Measurements from ENCODE around the gene HMSD.

The HMSD gene

DNA sequence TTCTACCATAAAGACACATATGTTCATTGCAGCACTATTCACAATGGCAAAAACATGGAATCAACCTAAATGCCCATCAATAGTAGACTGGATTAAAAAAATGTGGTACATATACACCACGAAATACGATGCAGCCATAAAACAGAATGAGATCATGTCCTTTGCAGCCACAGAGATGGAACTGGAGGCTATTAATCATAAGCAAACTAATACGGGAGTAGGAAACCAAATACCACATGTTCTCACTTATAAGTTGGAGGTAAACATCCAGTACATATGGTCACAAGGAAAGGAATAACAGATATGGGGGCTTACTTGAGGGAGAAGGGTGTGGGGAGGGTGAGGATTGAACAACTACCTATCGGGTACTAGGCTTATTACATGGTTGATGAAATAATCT lies 7.7 kb downstream of the HMSD start:
- no peak for DNase-seq (ENCODE audit: low read depth in 2 of 2)

DNA sequence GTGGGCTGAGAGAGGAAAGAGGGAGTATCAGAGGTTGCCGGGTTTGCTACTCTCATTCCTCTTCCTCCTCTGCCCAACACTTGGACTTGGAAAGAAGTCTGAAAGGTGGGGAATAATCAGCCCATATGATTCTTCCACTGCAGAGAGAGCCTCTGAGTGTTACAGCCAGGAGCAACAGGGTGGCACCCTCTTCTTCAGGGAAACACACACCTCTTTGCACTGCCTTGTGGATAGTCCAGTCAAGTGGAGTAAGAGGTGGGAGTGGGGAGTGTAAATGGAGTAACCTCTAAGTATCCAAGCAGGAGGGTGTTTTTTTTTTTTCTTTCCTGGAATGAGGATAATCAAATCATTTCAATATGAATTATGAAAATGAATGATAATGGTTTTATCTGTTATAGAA lies 11.8 kb downstream of the HMSD start:
- no peak for DNase-seq (ENCODE audit: low read depth in 2 of 2)

DNA sequence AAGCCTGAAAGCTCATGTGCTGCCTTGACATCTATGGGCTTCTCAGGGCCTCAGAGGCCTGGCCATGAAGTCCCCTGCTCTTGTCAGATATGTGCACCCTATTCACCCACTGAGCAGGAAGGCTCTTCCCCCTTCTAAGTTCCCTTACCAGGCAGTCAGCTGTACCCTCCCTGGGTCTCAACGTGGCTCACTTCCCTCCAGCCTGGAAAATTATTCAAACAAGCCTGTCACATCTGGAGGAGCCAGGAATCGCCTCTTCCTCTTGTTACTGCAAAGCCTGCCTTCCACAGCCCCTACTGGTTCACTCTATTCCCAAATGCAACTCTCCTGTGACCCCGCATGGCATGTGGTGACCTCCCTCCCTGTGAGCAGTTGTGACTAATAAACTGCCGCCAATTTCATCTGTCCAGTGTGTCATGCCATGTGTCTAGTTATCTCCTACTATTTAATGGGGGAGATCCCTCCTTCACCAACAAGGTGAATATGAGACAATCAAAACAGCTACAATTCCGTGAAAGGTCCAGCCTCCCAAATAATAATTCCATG lies 12.4 kb downstream of the HMSD start:
- no peak for DNase-seq (ENCODE audit: low read depth in 2 of 2)

DNA sequence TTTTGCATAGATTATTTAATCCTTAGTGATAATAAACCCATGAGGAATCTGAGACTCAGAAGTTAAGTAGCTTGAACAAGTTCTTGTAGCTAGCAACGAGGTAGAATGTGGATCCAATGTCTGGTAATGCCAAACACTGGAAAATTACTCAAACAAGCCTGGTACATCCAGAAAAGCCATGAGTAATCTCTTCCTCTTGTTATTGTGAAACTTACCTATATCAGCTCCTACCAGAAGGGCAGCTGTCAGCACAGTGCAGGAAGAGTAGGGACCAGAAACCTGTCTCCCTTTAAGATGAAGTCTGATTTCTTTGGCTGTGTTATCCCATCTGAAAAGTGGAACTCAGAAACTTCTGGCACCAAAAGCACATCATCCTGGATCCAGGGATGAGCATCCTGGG lies 13.0 kb downstream of the HMSD start:
- DNase-seq (ENCODE audit: low read depth in 2 of 2), result no peak

DNA sequence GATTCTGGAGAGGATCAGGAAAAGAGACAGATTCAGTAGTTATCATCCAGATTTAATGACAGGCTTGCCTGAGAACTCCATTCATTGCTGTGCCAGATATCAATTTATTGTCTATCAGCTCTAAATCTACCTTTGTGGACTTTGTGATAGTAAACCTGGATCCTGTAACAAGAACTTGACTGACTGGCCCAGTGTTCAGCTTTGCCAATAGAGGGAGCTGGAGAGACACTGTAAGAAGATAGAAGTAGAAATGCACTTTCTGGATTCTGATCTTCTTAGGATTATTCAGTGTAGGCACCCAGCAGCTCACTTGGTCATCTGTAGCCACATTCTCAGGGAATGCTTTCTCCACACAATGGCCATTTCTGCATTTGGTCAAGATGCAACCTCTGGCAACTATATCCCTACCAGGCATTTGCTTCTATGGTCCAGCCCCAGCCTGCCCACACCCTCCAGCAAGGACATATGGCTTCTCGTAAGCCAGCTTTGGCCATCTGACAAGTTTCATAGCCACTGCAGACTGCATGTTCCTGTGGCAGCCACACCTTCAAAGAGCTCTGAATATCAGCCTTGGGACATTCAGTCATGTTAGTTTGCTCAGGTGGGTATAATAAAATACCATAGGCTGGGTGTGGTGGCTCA lies 14.6 kb downstream of the HMSD start:
- no peak for DNase-seq (ENCODE audit: low read depth in 2 of 2)

DNA sequence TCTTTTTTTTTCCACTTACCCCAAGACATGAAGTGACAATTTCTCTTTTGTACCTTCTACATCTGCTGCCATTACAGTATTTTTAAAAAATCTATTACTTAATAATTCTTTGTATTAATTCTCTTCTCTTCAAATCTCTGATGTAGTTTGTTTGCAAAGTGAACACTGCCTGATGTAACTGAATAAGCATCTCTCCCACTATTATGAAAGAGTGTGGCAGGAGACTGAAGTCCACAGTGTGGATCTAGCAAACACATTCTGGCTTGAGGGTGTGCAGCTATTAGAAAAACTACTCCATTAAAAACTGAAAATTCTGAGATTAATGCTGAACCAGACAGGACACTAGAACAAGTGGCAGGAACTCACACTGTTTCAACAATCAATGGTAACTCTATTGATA lies 15.8 kb downstream of the HMSD start:
- no peak for DNase-seq (ENCODE audit: low read depth in 2 of 2)

DNA sequence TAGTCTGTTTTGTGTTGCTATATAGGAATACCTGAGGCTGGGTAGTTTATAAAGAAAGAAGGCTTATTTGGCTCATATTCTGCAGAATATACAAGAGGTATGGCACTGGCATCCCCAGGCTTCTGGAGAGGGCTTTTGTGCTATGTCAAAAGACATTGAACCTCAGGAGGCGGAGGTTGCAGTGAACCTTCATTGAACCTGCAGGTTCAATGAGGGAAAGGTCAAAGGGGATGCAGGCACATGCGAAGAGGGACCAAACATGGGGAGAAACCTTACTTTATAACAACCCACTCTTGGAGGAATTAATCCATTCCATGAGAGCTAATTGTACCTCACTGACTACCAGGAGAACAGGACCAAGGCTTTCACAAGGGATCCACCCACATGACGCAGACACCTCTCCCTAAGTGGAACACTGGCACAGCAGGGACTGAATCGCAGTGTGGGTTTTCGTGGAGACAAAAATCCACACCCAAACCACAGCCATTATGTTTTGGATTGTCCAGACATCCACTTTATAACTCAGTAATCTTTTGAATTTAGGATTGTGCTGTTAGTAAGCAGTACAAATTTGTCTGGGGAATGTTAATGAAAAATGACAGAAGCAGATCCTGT lies 16.7 kb downstream of the HMSD start:
- DNase-seq (ENCODE audit: low read depth in 2 of 2), result no peak

DNA sequence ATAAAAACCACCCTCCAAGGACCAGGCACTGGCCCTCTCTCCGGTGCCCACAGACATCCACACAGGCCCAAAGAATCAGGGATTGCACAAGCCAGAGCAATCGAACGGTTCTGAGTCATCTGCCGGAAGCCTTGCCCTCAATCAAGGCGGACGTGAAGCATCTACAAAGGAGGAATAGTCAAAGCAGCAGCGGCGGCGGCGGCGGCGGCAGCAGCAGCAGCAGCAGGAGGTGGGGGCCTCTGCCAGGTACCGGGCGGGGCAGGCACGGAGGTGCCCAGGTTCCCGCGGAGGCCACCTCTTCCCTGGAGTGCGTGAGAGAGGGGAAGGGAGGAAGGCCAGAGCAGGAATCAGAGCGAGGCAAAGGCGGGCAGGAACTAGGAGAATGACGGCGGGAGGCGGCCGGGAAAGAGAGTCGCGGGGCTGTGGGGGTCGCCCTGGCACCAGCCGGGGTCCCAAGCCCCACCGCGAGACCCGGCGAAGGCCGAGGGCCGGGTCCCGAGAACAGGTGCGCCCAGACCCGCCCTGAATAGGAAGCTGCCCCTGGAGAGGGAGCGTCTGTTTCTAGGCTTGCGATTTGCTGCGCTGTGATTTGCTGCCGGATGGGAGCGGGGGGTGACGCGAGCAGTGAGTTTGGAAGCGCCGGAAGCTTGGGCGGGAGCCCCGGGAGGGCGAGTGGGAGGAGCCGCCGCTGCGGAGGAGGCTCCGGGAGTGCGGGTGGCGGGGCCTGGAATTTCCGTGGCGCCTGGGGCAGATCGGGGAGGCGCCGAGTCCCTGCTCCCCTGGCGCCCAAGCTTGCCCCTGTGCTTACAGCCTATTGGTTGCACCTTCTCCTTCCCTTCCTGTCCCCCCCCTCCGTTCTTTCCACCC lies 21.1 kb downstream of the HMSD start, which contains the start of gene SERPINB8:
TSS of gene SERPINB8 (plus strand) at position 140 of the 867 bp plus-strand sequence. CDS start 8,228 bp downstream, outside the sequence.
- peak; percentile 68 to 69 for DNase-seq (ENCODE audit: low read depth in 2 of 2)

DNA sequence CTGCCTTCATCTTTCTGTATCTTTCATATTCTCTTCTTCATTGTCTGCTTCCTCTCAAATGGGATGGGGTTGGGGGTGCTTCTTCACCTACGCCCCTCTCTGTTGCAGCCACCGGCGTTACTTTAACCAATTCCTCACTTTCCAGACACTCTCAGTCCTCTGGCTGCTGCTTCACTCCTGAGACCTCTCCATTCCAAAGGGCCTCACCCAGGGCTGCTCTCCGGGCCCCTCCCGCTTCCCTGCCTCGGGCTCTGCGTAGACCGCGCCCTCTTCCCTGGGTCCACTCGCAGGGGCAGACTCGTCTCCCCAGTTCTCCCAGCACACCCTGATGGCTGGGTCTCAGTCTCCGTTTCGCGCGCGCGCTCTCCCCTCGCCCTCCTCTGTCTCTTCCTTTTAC lies 21.7 kb downstream of the HMSD start:
- no peak for DNase-seq (ENCODE audit: low read depth in 2 of 2)

DNA sequence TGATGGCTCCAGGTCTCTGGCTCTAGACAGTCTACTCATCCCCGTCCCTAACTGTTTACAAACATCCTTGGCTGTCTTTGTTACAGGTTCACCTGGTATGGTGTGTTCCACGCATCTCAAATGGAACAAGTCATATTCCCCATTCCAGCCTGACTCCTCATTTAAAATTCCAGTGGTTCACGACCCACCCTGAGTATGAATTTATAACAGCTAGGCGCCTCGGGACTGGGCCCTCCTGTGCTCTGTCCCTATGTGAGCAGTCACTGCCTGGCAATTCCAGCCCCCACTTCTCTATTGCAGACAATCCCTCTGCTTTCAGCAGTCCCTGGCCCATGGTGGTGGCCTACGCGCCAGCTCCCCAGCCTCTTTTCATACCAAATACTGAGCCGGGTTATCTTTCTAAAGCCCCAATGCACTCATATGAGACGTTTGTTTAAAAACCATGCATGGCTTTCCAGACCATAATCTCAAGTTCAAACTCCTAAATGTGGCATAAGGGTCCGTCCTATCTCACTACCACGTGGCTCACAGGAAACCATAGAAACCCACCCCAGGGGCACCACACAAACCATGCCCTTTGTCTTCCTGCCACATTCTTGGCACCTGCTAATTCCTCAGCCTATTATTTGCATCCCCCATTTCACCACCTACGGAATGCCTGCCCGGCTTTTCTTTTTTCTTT lies 22.4 kb downstream of the HMSD start:
- no peak for DNase-seq (ENCODE audit: low read depth in 2 of 2)

DNA sequence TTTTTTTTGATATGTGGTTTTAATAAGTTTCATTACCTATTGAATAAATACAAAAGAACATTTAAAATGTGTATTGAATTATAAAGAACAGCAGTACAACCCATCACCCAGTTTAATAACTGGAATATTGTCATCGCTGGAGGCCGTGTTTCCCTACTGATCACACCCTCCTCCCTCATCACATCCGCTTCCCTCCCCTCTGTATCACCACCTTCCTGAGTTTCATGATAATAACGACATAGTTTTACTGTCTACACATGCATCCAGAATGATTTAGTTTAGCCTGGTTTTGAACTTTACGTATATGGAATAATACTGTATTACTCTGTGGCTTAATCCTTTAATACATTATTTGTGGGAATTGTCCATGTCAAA lies 22.9 kb downstream of the HMSD start:
- no peak for DNase-seq (ENCODE audit: low read depth in 2 of 2)

DNA sequence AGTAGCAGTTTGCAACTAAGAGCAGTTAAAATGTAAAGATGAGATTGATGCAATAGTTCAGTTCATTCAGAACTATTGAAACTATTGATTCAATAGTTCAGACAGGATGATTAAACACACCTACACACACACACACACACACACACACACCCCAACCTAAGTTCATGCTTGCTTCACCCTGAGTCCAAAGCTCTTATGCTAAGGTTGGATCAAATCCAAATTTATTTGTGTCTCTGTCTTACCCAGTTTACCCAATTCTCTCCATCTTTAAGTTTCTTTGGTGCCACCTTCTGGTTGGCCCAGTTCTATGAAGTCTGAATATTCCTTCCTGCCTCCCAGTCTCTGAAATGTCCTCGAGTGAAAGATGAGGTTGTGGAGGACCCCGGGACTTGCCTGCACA lies 25.9 kb downstream of the HMSD start:
- no peak for DNase-seq (ENCODE audit: low read depth in 2 of 2)

DNA sequence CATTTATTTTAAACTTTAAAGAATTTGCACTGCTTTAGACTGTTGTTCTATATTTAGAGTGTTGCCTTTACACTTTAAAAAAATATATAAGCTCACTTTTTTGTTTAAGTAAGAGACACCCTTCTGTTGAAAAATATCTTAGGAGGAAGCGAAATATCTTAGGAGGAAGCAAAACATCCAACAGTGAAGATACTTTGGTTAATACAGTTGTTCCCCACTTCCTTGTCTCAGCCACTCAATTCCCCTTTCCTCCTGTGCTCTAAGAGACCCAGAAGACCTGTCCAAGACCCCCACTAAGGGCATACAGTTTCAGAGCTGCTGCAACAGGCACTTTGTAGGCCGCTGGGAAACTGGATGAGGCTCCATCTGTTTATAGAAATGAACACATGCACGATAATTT lies 26.5 kb downstream of the HMSD start:
- DNase-seq (ENCODE audit: low read depth in 2 of 2), result no peak

DNA sequence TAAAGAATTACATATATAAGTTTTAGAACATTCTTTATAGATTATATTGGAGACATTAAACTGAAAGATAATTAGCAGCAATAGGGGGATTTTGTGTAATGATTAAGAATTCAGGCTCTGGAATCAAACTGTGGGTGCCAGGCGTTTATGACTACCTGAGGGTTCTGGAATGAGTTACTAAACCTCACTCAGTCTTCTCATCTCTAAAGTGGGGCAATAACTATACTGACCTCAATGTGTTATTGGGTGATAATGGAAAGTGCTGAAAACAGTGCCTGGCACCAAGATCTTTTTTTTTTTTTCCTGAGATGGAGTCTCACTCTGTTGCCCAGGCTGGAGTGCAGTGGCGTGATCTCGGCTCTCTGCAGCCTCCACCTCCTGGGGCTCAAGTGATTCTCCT lies 27.9 kb downstream of the HMSD start:
- no peak for DNase-seq (ENCODE audit: low read depth in 2 of 2)

DNA sequence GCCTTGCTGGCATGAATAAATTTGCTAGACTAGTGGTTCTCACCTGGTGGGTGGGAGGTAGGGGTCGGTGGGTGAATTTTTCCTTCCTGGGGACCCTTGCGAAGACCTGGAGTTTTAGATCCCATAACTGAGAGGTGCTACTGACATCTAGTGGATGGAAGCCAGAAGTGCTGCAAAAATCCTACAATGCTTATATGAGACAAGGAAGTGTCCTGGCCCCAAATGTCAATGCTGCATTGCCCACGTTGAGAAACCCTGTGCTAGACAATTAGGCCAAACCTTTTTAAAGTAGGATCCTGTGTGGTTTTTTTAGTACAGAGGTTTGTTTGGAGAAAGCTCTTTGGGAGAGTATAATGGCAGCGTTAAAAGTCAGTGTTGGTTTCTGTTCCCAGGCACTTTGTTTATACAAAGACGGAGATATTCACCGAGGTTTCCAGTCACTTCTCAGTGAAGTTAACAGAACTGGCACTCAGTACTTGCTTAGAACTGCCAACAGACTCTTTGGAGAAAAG lies 30.4 kb downstream of the HMSD start:
- DNase-seq (ENCODE audit: low read depth in 2 of 2), result no peak

DNA sequence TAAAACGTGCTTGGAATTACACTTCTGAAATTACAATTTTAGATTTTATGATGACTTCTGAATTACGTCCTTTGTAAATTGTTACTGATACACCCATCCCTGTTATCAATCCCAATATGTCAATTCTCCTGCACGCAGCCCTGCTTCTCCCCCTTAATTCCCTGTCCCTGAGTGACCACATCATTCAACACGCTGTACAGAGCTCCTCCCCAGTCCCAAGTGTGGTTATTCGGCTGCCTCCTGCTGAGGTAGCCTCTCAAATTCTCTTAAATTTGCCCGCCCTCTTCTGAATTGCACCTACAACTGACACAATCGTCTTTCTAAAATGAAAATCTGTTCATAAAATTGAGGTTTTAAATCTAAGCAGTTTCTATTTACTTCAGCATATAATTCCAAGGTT lies 30.9 kb downstream of the HMSD start:
- DNase-seq (ENCODE audit: low read depth in 2 of 2), result no peak

DNA sequence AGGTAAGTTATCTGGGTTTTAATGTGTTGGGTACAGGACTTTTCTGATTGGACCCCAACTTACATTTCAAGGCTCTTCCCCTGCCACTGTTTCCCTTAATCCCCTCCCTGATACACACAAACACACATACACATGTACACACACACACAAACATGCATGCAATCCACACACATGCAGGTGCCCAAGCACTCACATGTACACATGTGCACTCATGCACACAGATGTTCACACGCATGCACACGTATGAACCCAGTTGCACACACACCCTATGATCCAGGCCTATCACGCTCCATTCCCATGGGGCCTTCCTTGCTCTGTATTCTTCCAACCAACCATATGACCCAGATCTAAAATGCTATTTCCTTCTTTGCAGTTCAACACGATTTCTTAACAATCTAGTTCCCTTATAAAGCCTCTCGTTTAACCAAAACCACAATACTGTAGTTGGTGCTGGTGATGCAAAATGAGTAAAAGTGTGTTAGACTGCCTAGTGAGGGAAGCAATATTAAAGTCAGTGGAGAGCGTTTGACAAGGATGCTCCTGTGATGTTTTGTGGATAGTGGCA lies 31.9 kb downstream of the HMSD start:
- no peak for DNase-seq (ENCODE audit: low read depth in 2 of 2)

DNA sequence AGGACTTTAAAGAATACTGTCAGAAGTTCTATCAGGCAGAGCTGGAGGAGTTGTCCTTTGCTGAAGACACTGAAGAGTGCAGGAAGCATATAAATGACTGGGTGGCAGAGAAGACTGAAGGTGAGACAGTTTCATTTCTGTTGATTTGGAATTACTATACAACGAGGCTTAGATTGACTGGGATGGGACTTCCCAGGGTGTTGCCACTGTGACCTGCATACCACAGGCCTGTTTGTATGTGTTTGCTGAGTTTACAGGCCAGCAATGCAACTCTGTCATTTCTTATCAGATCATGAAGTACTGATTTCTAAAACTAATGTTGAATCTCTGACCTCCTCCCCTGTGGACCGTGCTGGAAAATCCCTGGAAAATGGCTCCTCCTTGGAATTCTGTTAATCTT lies 32.6 kb downstream of the HMSD start:
- DNase-seq (ENCODE audit: low read depth in 2 of 2), result no peak

DNA sequence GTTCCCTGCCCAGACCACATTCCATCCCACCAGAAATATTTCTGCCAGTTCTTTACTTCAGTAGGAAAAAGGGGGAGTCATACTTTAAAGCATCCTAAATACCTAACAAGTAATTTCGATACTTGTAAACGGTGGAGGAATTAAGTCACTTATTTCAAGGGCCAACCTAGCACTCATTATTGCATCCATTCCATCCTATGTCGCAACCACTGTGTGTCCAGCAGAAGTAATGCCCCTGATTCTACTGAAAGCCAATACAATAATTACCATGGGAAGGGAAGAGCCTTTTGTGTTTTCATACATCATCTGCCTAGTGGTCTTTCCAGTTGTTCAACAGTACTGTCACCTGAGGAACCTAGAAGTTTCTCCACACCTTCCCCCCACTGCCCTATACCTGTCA lies 33.3 kb downstream of the HMSD start:
- DNase-seq (ENCODE audit: low read depth in 2 of 2), result no peak

DNA sequence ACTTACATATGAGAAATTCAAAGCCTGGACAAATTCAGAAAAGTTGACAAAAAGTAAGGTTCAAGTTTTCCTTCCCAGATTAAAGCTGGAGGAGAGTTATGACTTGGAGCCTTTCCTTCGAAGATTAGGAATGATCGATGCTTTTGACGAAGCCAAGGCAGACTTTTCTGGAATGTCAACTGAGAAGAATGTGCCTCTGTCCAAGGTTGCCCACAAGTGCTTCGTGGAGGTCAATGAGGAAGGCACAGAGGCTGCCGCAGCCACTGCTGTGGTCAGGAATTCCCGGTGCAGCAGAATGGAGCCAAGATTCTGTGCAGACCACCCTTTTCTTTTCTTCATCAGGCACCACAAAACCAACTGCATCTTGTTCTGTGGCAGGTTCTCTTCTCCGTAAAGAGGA lies 37.8 kb downstream of the HMSD start:
- no peak for DNase-seq (ENCODE audit: low read depth in 2 of 2)

DNA sequence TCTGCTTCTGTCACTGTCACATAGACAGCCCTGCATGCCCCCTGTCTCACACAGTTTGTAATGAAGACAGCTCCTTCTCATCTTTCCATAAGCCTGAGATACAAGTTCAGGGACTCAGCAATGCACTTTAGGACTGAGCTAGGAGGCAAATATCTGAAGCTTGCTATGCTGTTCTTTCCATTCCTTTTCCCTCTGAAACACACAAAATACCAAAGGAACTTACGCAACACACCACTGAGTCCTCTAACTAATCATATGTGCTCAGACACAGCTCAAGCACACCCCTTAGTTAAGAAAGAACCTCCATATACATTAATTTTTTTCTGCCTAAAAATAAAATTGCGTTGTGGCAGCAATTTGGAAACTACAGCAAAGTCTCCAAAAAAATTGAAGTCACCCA lies 38.6 kb downstream of the HMSD start:
- DNase-seq (ENCODE audit: low read depth in 2 of 2), result no peak

DNA sequence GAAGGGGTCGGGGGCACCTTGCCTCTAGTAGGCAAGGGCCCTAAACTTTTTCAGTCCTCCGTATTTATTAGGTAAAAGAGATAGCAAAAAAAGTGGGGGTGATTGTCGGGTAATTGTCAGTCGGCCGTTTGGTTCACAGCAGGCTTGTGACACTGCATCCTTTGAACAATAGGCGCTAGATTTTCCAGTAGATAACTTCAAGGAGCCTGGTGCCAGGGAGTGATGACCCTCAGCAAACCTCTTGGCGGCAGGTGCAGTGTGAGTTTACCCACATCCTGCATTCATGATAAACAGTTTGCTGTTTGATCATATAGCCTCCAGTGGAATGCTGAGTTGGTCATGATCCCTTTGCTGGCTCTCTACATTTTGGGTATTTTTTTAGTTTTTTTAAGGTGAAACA lies 43.6 kb downstream of the HMSD start:
- no peak for DNase-seq (ENCODE audit: low read depth in 2 of 2)
